ENCODE measurements around the gene ZDHHC11. TPM values are rescaled to one million over a fixed set of nuclear protein-coding genes. Genes with fewer than 3 reads are reported as not detected.

The ZDHHC11 gene, protein sequence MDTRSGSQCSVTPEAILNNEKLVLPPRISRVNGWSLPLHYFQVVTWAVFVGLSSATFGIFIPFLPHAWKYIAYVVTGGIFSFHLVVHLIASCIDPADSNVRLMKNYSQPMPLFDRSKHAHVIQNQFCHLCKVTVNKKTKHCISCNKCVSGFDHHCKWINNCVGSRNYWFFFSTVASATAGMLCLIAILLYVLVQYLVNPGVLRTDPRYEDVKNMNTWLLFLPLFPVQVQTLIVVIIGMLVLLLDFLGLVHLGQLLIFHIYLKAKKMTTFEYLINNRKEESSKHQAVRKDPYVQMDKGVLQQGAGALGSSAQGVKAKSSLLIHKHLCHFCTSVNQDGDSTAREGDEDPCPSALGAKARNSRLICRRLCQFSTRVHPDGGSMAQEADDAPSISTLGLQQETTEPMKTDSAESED
- 0.44 and 2.5 TPM in 2 replicates for total RNA-seq

DNA sequence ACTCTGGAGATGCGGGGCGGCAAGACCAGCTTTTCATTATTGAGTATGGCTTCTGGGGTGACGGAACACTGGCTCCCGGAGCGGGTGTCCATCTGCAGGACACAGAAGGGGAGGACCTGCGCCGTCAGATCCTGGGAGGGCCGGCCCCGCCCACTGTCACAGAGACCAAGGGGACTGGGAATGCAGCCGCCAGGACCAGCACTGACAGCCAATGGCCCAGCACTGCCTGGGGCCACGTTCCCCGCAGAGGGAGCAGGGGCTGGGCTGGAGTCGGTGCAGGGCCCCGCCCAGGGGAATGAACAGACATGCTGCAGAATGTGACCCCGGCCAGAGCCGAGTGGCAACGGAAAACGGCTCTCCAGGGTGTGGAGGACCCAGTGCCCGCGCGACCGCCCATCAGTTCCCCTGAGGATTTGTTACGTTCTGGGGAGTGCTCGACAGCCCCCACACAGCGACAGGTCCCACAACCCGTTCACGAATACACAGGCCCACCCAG is at the start of gene ZDHHC11:
Gene ZDHHC11 (minus strand): TSS at position 476 of the 496 bp plus-strand sequence. CDS start 384 bp downstream, at position 92.

DNA sequence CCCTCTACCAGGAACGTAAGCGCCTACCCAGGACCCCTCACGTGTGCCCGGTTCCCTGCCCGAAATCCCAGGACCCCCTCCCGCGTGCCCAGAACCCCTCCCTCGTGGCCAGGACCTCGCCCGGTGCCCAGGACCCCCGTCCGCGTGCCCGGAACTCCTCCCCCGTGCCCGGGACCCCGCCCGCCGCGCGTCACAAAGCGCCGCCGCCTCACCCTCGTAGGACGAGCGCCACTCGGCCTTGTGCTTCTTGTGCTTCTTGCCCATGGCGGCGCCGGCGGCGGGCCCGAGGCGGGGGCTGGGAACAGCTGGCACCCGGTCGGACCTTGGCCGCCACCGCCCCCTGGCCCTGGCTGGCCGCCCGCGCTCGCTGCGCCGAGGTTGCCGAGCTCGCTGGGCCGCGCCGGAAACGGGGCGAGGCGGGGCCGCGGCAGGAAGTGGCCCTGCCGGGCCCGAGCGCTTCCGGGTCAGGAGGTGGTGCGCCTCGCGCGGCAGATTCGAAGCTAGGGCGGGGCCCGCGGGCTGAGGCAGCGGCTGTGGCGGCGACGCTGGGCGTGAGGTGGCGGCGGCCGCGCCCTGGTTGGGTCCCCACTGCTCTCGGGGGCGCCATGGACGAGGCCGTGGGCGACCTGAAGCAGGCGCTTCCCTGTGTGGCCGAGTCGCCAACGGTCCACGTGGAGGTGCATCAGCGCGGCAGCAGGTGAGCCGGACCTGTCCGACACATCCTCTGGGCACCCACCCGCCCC is 41.8 kb upstream of the ZDHHC11 start, which contains the start of the genes BRD9 and TRIP13:
Gene BRD9 (minus strand): TSS at position 408 of the 743 bp plus-strand sequence. CDS start 144 bp downstream, at position 264.
Gene TRIP13 (plus strand): TSS at position 491 of the 743 bp plus-strand sequence. CDS start 115 bp downstream, at position 606.

DNA sequence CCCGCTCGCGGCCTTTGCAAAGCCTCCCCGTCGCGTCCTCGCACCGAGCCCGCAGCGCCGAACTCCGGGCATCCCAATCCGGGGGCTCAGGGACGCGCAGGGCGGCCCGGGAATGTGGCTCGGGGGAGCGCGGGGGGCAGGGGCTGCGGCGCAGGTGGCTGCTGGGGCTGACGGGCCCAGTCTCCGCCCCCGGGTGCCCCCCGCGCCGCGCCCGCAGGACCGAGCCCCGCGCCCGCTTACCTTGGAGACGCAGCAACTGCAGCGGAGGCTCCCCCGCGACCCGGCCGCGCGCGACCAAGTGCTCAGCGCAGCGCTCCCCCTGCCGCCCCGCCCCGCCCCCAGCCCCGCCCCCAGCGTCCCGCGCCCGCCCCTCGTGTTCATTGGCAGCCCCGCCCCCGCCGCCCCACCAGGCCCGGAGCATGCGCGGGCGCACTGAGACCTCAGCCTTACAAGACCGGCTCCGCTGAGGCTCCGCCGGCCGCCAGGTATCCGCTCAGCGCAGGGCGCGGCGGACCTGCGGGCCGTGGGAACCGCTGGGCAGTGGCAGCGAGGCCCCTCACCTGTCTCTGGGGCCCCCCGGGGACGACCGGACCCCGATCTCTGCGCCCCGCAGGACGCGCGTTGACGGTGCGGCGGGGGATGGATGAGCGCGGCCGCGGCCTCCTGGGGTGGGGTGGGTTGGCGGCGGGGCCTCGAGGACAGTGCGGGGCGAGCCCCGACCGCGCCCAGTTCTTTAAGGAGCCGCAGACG is 66.2 kb downstream of the ZDHHC11 start, which contains the start of gene ZDHHC11B:
Gene ZDHHC11B (minus strand): TSS at position 302 of the 750 bp plus-strand sequence. CDS start 17,810 bp downstream, outside the sequence.

Other genes starting within 250 kb of the ZDHHC11 start
- 5.6 and 8.4 TPM in 2 replicates for gene CEP72, start 238.6 kb downstream of the ZDHHC11 start, total RNA-seq
- gene TPPP, start 157.6 kb downstream of the ZDHHC11 start, total RNA-seq: 0.22 and 0.25 TPM in 2 replicates
- 0.50 TPM in 1 of 2 replicates, not detected in the other for gene ZDHHC11B, start 66.3 kb downstream of the ZDHHC11 start, total RNA-seq
- 47.2 and 66.5 TPM in 2 replicates for gene BRD9, start 41.8 kb upstream of the ZDHHC11 start, total RNA-seq
- 15.0 and 86.3 TPM in 2 replicates for gene TRIP13, start 41.9 kb upstream of the ZDHHC11 start, total RNA-seq
- gene NKD2, start 157.8 kb upstream of the ZDHHC11 start, total RNA-seq: not detected in 2 replicates